GM12892 (cell line): Measurements from ENCODE around the gene COX18.

ENCODE experiments used
- DNase-seq: peaks from one replicate; pipeline ENCODE4 v3.0.0; 2011; ENCODE audit not compliant: insufficient read length
- FAIRE-seq: peaks from 2 replicates; lab custom pipeline; 2011; peaks lifted over from hg19 to GRCh38; lab: Jason Lieb, UNC
- POLR2A ChIP-seq: IDR thresholded peaks from 2 replicates; pipeline ENCODE4 v1.6.1; 2011; ENCODE audit warnings: low read depth, low read length, control low read depth
- POLR2AphosphoS5 ChIP-seq: IDR thresholded peaks from 2 replicates; pipeline ENCODE4 v1.6.1; 2011; ENCODE audit warnings: low read depth, low read length, control low read depth
- TAF1 ChIP-seq: IDR thresholded peaks from 2 replicates; pipeline ENCODE4 v1.6.1; 2011; ENCODE audit warnings: low read depth, mild to moderate bottlenecking, control low read depth, low read length, borderline replicate concordance

The COX18 gene

DNA sequence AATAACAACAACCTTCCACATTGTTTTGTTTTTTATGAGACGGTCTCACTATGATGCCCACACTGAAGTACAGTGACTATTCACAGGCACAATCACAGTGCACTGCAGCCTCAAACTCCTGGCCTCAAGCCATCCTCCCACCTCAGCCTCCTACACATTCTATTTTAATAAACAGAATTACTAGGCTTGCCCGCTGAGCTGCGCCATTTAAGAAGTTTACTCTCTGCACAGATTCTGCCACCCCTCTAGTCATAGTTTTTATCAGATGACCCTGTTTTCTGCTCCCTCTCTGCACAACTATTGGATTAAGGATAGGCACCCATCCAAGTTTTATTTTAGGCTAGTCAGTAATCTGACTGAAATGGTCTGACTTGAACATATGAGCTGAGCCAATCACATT is 11.3 kb upstream of the COX18 start:
- FAIRE-seq: peak; percentile 51
- no peak for TF ChIP-seq TAF1
- no peak for TF ChIP-seq POLR2AphosphoS5
- TF ChIP-seq POLR2A: no peak

DNA sequence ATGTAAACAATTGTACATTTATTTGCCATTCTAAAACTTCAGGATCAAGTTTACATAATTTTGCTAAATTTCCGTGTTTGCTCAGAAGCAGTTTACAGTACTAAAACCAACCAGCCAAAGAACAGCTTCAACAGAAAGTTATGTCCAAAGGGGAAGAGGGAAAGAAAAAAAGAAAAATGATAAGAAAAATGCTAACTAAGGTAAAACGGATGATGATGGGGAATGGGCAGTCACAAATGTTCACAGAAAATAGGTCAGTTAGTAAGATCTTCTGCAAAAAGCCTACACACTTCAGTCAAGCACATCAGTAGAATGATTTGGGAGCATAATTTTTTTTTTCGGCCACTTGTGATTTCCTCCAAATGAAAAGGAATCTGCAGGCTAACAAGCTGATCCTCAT is 6.3 kb upstream of the COX18 start:
- FAIRE-seq: no peak
- DNase-seq: no peak
- TF ChIP-seq TAF1: no peak
- no peak for TF ChIP-seq POLR2AphosphoS5
- TF ChIP-seq POLR2A: no peak

More for the DNA sequence above, 11.3 kb upstream of the COX18 start:
- DNase-seq: no peak

DNA sequence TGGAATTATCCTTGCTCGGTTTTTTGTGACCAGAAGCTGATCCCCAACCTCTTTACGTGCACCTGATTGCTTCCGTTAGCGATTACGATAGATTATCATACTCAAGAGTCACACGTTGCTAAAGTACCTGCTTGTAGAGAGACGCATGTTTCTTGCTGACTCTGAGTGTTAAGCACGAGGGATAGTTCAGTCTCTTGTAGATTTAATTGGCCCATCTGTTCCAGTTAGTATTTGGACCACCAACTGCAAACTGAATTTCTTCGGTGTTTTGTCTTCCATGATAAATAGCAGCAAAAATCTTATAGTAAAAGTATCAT is 516 bp upstream of the COX18 start:
- DNase-seq (no peak), FAIRE-seq (no peak)
- TF ChIP-seq POLR2A (no peak), POLR2AphosphoS5 (no peak; the same call in 1 of the 2 replicates), TAF1 (no peak)

DNA sequence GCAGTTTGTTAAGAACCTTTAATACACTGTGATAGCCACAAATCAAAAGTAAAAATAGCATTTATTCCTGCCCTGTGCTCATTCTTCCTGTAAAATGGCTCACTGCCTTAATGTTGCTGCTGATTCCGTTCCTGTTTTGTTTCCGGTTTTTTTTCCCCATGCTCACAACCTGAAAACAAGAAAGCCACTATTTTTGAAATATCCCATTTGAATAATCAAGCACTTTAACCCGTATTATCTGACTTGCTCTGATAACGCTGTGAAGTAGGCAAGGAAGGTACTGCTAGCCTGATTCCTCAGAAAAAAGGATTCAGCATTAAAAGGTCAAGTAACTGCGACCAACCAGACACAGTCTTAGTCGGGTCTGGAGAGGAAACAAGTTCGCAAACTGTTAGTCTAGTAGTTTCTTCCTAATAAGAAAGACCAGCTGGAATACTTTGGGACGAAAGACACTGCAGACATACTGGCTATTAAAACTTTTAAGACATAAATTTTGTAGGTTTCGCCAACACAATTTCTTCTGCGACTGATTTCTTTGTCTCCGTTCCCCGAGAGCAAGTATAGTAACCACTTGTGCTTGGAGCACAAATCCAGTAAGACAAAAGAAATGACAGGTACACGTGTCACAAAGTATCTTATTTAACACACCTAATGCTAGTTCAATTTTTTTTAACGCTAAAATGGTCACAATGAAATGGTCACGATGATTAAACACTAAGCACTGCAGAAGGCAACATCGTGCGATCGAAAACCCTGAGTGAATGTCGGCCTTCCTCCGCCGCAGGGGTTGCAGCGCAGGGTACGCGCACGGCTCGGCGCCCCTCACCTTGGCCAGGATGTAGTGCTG is 802 bp downstream of the COX18 start:
- no peak; the same call in 1 of the 2 replicates for TF ChIP-seq POLR2A
- no peak for TF ChIP-seq POLR2AphosphoS5
- no peak for TF ChIP-seq TAF1
- FAIRE-seq (peak; percentile 76), DNase-seq (no peak)

DNA sequence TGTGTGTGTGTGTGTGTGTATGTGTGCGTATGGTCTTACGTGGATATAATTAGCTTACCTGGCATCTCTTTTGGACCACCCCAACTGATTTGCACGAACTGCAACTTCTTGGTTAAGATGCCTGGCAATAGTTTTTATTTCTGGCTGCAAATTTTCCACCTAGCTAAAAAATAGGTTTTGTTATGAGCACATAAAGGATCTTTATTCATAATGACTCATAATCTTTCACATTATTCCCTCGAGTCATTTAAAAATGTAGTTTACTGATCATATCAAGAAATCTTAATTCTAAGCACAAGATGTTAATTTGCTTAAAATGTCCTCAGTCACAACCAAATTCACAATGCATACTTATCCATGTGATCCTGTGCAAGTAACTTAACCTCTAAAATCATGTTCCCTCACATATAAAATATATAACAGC is 1.5 kb downstream of the COX18 start:
- no peak for DNase-seq
- no peak for TF ChIP-seq POLR2AphosphoS5
- no peak for TF ChIP-seq TAF1
- TF ChIP-seq POLR2A: no peak
- no peak for FAIRE-seq

DNA sequence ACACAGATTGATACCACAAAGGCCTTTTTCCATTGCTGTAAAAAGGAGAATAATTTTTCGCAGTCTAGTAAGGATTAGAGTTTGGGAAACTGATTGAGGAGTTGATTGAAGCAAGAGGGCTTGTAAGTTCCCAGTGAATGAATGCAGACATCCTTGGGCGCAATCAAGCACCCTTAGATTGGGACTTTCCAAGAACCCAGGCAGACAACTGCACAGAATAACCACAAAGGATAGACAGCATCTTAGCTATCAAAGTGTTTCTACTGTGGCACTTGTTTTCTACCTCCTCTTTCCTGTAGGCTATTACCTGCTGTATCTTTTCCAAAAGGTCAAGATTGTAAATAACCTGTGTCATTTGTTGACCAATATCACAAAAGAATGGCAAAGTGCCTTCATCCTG is 2.6 kb downstream of the COX18 start:
- DNase-seq (no peak), FAIRE-seq (peak; percentile 65)
- TF ChIP-seq TAF1 (no peak), POLR2A (no peak), POLR2AphosphoS5 (no peak)

DNA sequence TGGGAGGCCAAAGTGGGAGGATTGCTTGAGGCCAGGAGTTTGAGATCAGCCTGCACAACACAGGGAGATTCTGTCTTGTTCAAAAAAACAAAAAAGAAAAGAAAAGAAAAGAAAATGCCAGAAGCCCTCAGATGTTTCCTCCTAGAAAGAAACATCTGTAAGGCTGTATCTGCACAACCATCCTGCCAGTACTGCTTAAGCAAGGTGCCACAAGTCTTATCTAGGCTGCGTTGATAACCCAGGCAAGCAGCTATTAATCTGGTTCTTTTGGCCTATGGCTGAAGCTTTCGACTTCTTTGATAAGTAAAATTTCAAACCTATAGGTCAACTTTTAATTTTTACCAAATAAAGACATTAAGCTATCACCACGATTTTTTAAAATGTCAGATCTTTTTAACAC is 3.1 kb downstream of the COX18 start:
- TF ChIP-seq TAF1 (no peak), POLR2AphosphoS5 (no peak)
- FAIRE-seq: no peak
- no peak for DNase-seq

DNA sequence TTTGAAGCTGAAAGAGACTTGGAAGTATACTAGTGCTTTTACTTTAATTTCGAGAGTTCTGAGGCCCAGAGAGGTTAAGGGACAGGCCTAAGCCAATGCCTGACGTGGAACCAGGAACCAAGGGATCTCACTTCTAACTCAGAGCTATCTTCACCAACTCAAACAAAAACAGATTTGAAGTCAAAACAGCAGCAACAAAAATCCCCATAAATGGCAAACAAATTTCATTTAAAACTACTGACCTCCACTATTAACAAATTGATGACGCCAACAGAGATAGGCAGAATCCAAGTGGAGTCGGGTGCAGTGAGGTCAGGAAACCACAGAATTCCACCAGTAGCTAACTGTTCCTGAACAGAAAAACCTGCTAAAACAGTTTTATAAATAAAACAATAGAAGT is 5.0 kb downstream of the COX18 start:
- no peak for TF ChIP-seq POLR2AphosphoS5
- no peak for TF ChIP-seq POLR2A
- no peak for TF ChIP-seq TAF1
- FAIRE-seq (no peak), DNase-seq (no peak)

DNA sequence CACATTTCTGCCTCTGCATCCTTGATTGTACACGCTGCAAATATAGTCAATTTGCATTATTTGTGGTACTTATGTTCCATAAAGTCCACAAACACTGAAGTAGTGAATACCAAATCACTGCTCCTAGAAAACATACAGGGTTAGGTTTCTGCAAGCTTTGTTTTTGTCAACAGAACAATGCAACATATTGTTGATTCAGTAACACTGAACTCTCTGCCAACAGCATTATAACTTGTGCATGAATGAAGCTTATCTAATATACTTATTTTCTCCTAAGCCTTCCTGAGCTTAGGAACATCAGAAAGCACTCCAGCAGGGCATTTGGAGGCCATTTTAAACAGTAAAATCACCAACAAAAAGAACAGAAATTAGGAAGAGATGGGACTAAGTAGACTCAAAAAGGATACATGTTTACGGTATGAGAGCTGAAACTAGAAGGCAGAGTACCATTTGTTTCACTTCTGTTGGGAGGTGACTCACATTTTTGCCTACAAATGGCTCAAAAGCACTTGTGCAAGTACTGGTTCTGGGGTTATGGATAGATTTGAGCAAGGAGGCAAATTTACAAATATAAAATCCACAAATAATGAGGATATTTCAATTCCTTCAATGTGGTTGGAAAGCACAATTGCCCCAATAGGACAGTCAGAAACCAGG is 14.1 kb downstream of the COX18 start:
- TF ChIP-seq TAF1 (no peak), POLR2A (no peak), POLR2AphosphoS5 (no peak)
- FAIRE-seq (no peak), DNase-seq (no peak)

DNA sequence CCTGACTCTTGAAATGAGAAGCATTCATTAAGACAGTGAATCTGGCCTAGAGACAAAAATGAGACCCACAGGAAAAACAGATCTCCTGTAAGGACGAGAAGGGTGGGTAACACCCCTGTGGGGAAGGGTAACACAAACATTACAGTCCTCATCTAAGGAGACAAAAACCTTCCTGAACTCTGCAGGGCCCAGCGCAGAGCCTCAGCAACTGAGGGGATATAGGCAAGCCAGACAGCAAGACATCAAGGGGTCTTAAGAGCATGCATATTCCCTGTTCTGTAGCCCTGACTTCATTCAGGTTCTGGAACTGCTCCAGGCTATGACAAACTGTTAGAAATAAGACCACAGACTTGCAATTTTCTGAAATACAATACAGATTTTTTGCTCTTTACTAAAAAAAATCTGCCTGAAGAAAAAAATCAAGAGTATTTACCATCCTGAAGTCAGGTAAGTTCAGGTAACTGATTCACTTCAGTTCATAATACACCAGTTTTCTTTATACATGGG is 15.5 kb downstream of the COX18 start:
- TF ChIP-seq POLR2AphosphoS5 (no peak), POLR2A (no peak), TAF1 (no peak)
- FAIRE-seq (no peak), DNase-seq (no peak)

DNA sequence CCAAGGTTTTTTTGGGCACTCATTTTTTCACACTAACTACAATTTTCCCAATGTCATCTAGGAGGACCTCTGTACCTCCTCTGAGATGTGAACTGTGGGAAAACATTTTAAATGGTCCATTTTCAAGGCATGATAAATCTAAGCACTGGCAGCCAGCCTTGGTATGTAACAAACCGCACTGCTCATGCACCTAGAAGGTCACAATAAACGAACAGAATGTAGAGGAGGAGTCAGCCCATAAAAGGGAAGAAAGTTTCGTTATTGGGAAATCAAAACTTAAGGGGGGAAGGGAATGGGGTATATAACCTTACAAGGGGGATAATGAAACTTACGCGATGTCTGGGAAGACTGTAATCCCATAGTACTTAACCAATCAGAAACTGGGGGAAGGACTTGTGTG is 16.4 kb downstream of the COX18 start:
- TF ChIP-seq POLR2A (no peak), POLR2AphosphoS5 (no peak), TAF1 (no peak)
- FAIRE-seq (no peak), DNase-seq (no peak)
